Neural progenitor cell (in vitro differentiated cells): ENCODE measurements around the gene ULK3.

Experiments
- CTCF ChIP-seq: fragments of 200-600 bp; sonication (generic); IDR thresholded peaks from 2 replicates; pipeline ENCODE4 v1.5.1; 2017; ENCODE audit warnings: antibody characterized with exemption, mild to moderate bottlenecking
- EZH2 ChIP-seq: fragments of 200-600 bp; sonication (generic); IDR thresholded peaks from 2 replicates; pipeline ENCODE4 v1.6.1; 2017; ENCODE audit warnings: antibody characterized with exemption, mild to moderate bottlenecking, moderate library complexity

GRCh38 chr15:74873756-74874424 lies 30.9 kb upstream of the ULK3 start:
- TF ChIP-seq CTCF (no peak), EZH2 (no peak)
